PC-9 (cell line): ENCODE measurements around the gene PHYH. TPM values are rescaled to one million over a fixed set of nuclear protein-coding genes. Genes with fewer than 3 reads are reported as not detected.
"Not testable (repeated sequence)": the region's sequence is repeated elsewhere in the genome, so short reads cannot be mapped to it uniquely, and the experiment has no call there.

Experiments used
- BruUV-seq: library from RNA; stranded (reverse); fragments of 400-500 nt; replicated peaks from 2 replicates; lab custom pipeline; 2021; lab: Mats Ljungman, UMichigan
- CTCF ChIA-PET: fragments of 300-600 bp; sonication (Branson Sonifier 250); formaldehyde crosslinking; loops from one replicate; lab custom pipeline; 2022; ENCODE audit warnings: antibody characterized with exemption; lab: Charles Lee
- POLR2A ChIA-PET: fragments of 300-600 bp; sonication (Branson Sonifier 250); formaldehyde crosslinking; loops from one replicate; lab custom pipeline; 2022; ENCODE audit warnings: antibody characterized with exemption; ENCODE audit not compliant: unreplicated experiment; lab: Charles Lee
- DNase-seq, 2 experiments: peaks; one replicate each; pipeline versions ENCODE4 v3.0.0 to v3.0.0-alpha.2; 2015 to 2022; ENCODE audit warnings: mixed read lengths in 1 of 2
- H2AFZ ChIP-seq: fragments of 200-600 bp; sonication (generic); 2 replicates; pipeline ENCODE4 v1.8.1; 2017; ENCODE audit warnings: antibody characterized with exemption
- H3F3A ChIP-seq: fragments of 200-600 bp; sonication (generic); 2 replicates; pipeline ENCODE4 v1.8.1; 2017; ENCODE audit warnings: antibody characterized with exemption, mild to moderate bottlenecking, low read depth; ENCODE audit not compliant: insufficient read depth
- H3K27ac ChIP-seq: fragments of 200-600 bp; sonication (generic); 2 replicates; pipeline ENCODE4 v1.6.1; 2016; ENCODE audit warnings: mixed run types
- H3K27me3 ChIP-seq: fragments of 200-600 bp; sonication (generic); 2 replicates; pipeline ENCODE4 v1.6.1; 2016; ENCODE audit warnings: low read depth, mixed run types; ENCODE audit not compliant: insufficient read depth
- H3K36me3 ChIP-seq: fragments of 200-600 bp; sonication (generic); 2 replicates; pipeline ENCODE4 v1.6.1; 2016; ENCODE audit warnings: low read depth, mixed run types
- H3K4me1 ChIP-seq: fragments of 200-600 bp; sonication (generic); replicated peaks from 2 replicates; pipeline ENCODE4 v1.6.1; 2016; ENCODE audit warnings: mixed run types; ENCODE audit not compliant: insufficient read depth
- H3K4me2 ChIP-seq: fragments of 200-600 bp; sonication (generic); 2 replicates; pipeline ENCODE4 v1.6.1; 2017; ENCODE audit warnings: mixed run types
- H3K4me3 ChIP-seq: fragments of 200-600 bp; sonication (generic); 2 replicates; pipeline ENCODE4 v1.6.1; 2016; ENCODE audit warnings: mixed run types
- H3K79me2 ChIP-seq: fragments of 200-600 bp; sonication (generic); 2 replicates; pipeline ENCODE4 v1.6.1; 2017; ENCODE audit warnings: low read depth, mixed run types
- H3K9me2 ChIP-seq: fragments of 200-600 bp; sonication (generic); 2 replicates; pipeline ENCODE4 v1.8.1; 2017; ENCODE audit warnings: mild to moderate bottlenecking; ENCODE audit not compliant: insufficient read depth
- H3K9me3 ChIP-seq: fragments of 200-600 bp; sonication (generic); 2 replicates; pipeline ENCODE4 v1.8.1; 2016; ENCODE audit warnings: low read depth; ENCODE audit not compliant: insufficient read depth
- H4K20me1 ChIP-seq: fragments of 200-600 bp; sonication (generic); 2 replicates; pipeline ENCODE4 v1.8.1; 2017; ENCODE audit not compliant: insufficient read depth
- CTCF ChIP-seq: fragments of 200-600 bp; sonication (generic); conservative IDR thresholded peaks from 2 replicates; pipeline ENCODE4 v1.6.1; 2017; ENCODE audit warnings: mixed run types, antibody characterized with exemption, mild to moderate bottlenecking, moderate library complexity
- EZH2 ChIP-seq: fragments of 200-600 bp; sonication (generic); IDR thresholded peaks from 2 replicates; pipeline ENCODE4 v1.8.0; 2017; ENCODE audit warnings: antibody characterized with exemption, low read depth
- intact Hi-C: fragments of 100-400 bp; cut with micrococcal nuclease; formaldehyde crosslinking; loops from one replicate; pipeline ENCODE4 v1.10.0; 2022; ENCODE audit not compliant: unreplicated experiment
- total RNA-seq: library from RNA; stranded (reverse); gene quantifications from 2 replicates; pipeline ENCODE4 v1.2.3, GENCODE V29; 2021

The PHYH gene
- total RNA-seq, 1 experiment from 2014 or later: 16.5 TPM

DNA sequence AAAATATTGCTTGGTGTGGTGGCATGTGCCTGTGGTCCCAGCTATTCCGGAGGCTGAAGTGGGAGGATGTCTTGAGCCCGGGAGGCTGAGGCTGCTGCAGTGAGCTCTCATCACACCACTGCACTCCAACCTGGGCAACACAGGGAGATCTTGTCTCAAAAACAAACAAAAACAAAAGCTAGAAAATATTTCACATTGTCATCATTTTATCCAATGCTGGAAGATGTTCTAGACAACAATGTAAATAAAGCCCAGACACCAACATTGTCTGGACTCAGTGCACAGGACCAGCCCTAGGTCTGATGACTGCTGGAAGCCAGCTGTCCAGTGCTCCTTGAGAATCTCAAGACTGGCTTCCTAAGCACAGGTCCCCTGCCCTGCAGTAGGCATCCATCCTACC lies 34.7 kb upstream of the PHYH start:
- H3K36me3 ChIP-seq: no peaks in the 10 kb centered on the region
- TF ChIP-seq EZH2 (no peak), CTCF (no peak)
- no peaks in the 10 kb centered on the region for H3K27me3 ChIP-seq
- H3K79me2 ChIP-seq: no peaks in the 10 kb centered on the region
- no peak overlapping the region for H3K27ac ChIP-seq
- H2AFZ ChIP-seq: no peak overlapping the region
- intact Hi-C loops: no loop called here
- H3K4me1 ChIP-seq: no peaks in the 10 kb centered on the region
- BruUV-seq: no TSS peak
- ChIA-PET POLR2A (no interaction called here), CTCF (no interaction called here)
- H3K9me2 ChIP-seq: no peaks in the 10 kb centered on the region
- no peak overlapping the region for H3K4me2 ChIP-seq
- no peaks in the 10 kb centered on the region for H4K20me1 ChIP-seq
- no peak overlapping the region for H3K4me3 ChIP-seq
- DNase-seq: no peak
- H3F3A ChIP-seq: no peaks in the 10 kb centered on the region
- H3K9me3 ChIP-seq: no peaks in the 10 kb centered on the region

DNA sequence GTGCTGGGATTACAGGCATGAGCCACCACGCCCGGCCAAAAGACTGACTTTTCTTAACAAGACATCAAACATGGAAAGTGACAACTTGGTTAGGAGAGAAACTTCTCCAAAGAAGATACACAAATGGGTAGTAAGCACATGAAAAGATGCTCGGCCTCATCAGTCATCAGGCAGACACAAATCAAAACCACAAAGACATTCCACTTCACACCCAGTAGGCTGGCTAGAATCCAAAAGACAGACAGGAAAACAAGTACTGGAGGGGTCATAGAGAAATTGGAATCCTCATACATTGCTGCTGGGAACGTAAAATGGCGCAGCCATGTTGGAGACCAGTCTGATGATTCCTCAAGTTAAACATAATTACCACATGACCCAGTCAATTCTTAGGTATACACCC lies 31.8 kb upstream of the PHYH start:
- H3K27ac ChIP-seq: no peak overlapping the region
- H2AFZ ChIP-seq: no peak overlapping the region
- H3K79me2 ChIP-seq: no peaks in the 10 kb centered on the region
- no peaks in the 10 kb centered on the region for H3K9me2 ChIP-seq
- no peaks in the 10 kb centered on the region for H3F3A ChIP-seq
- H3K36me3 ChIP-seq: no peaks in the 10 kb centered on the region
- no TSS peak for BruUV-seq
- H3K4me2 ChIP-seq: no peak overlapping the region
- CTCF ChIA-PET: no interaction called here
- no peak for DNase-seq
- no peaks in the 10 kb centered on the region for H3K27me3 ChIP-seq
- H3K4me1 ChIP-seq: no peaks in the 10 kb centered on the region
- no peaks in the 10 kb centered on the region for H4K20me1 ChIP-seq
- TF ChIP-seq EZH2 (no peak), CTCF (no peak)
- no peaks in the 10 kb centered on the region for H3K9me3 ChIP-seq
- no peak overlapping the region for H3K4me3 ChIP-seq
- intact Hi-C loops: no loop called here
- POLR2A ChIA-PET: no interaction called here

- DNase-seq: not testable (repeated sequence)
These were observed 31.1 kb upstream of the PHYH start for GRCh38 chr10:13330980-13331379.

GRCh38 chr10:13329565-13329964 lies 29.7 kb upstream of the PHYH start:
- Histone ChIP-seq H2AFZ (no peak overlapping the region), H3F3A (no peaks in the 10 kb centered on the region), H3K4me1 (no peaks in the 10 kb centered on the region), H3K4me2 (no peak overlapping the region), H4K20me1 (no peaks in the 10 kb centered on the region), H3K27ac (no peak overlapping the region), H3K79me2 (no peaks in the 10 kb centered on the region), H3K9me2 (no peaks in the 10 kb centered on the region), H3K4me3 (no peak overlapping the region), H3K9me3 (no peaks in the 10 kb centered on the region), H3K27me3 (no peaks in the 10 kb centered on the region), H3K36me3 (no peaks in the 10 kb centered on the region)
- TF ChIP-seq EZH2 (no peak), CTCF (no peak)
- intact Hi-C loops: no loop called here
- CTCF ChIA-PET: interaction anchor here (1.0 kb wide), 1 partner anchor 12 kb away, joined by 5 read pairs; no protein-coding TSS in a partner anchor
- POLR2A ChIA-PET: interaction anchor here (0.6 kb wide), 1 partner anchor 27 kb away, joined by 3 read pairs; no protein-coding TSS in a partner anchor
- no TSS peak for BruUV-seq
- no peak for DNase-seq

More at GRCh38 chr10:13330980-13331379, 31.1 kb upstream of the PHYH start:
- H3K9me3 ChIP-seq, H3K9me2 ChIP-seq, H3K27me3 ChIP-seq, H3K4me3 ChIP-seq, H3K4me1 ChIP-seq, CTCF ChIA-PET, H3F3A ChIP-seq, H3K79me2 ChIP-seq, H2AFZ ChIP-seq, H4K20me1 ChIP-seq, BruUV-seq, H3K27ac ChIP-seq, POLR2A ChIA-PET, intact Hi-C loops, H3K36me3 ChIP-seq, H3K4me2 ChIP-seq: not testable (repeated sequence)
